Measurements from ENCODE around the gene STX16. TPM values are rescaled to one million over a fixed set of nuclear protein-coding genes. Genes with fewer than 3 reads are reported as not detected.

STX16 gene, protein sequence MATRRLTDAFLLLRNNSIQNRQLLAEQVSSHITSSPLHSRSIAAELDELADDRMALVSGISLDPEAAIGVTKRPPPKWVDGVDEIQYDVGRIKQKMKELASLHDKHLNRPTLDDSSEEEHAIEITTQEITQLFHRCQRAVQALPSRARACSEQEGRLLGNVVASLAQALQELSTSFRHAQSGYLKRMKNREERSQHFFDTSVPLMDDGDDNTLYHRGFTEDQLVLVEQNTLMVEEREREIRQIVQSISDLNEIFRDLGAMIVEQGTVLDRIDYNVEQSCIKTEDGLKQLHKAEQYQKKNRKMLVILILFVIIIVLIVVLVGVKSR
- 93.3 and 108 TPM in 2 replicates for total RNA-seq (2022)
- Bru-seq, nascent RNA, result percentile 99 among the genes with signal in this experiment
- percentile 100 among the genes with signal in this experiment for BruChase-seq, experiment 1, labeled RNA remaining after a 6-hour chase
- percentile 99 among the genes with signal in this experiment for BruChase-seq, experiment 2, labeled RNA remaining after a 2-hour chase
- long read RNA-seq, full-length matches to known transcripts, result 56 of 82 reads
- long read RNA-seq, partial matches to known transcripts, result 10 of 82 reads
- long read RNA-seq, other reads (novel, unspliced or antisense), result 16 of 82 reads

DNA sequence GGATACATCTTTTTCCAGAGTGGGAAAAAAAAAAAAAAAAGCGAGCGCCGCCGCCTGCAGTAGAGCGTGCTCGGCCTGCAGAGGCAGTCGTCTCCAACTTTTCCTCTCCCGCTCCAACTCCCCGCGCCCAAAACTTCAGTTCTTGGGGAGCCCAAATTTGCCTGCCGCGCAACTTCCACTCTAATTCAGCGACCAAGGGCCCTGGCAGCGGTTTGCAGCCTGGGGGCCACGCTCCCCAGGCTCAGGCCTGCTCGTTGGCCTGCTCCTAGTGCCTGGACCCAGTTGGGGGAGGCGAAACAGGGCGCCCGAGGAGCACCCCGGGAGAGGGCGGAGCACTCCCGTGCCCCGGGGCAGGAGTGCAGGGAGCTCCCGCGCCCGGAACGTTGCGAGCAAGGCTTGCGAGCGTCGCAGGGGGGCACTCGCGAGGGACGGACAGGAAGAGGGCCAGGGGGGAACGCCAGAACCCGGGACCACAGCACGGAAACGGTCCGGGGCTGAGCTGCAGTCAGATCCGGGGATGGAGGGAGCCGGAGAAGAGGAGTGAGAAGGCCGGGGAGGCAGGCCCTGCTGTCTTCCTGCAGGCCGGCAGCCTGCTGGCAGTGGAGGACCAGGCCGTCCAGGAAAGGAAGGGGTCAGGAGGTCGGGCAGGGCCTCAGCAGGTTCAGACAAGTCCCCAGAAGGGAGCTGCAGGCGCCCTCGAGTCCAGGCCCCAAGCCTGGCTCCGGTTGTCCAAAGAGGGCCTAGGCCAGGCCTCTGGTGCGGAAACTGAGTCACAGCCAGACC lies at the start of gene STX16:
STX16 (plus strand) TSS at position 508 of the 783 bp plus-strand sequence. CDS start 724 bp downstream, outside the sequence.
- H3K36me3 Mint-ChIP-seq (ENCODE audit: insufficient read depth, unreplicated experiment), result peaks cover 21% of the 10 kb centered on the region
- no peaks in the 10 kb centered on the region for H3K9me3 Mint-ChIP-seq (ENCODE audit: unreplicated experiment)
- TSS peak; percentile 46 for BruUV-seq (replicated peaks)
- ChIA-PET CTCF (interaction anchor here (0.6 to 2.0 kb wide), 26 partner anchors 8 to 1438 kb away, joined by 3 to 15 read pairs (median 4); partner anchors contain the start of genes GNAS, GNAS-AS1 and NPEPL1), POLR2A (interaction anchor here (0.6 to 4.9 kb wide), 52 partner anchors 9 to 1272 kb away, joined by 3 to 57 read pairs (median 4); partner anchors contain the start of genes ATP5F1E, GNAS, GNAS-AS1 and NELFCD)
- no peaks in the 10 kb centered on the region for H3K27me3 Mint-ChIP-seq (ENCODE audit: insufficient read depth, unreplicated experiment)
- TF ChIP-seq, protein P1, sequence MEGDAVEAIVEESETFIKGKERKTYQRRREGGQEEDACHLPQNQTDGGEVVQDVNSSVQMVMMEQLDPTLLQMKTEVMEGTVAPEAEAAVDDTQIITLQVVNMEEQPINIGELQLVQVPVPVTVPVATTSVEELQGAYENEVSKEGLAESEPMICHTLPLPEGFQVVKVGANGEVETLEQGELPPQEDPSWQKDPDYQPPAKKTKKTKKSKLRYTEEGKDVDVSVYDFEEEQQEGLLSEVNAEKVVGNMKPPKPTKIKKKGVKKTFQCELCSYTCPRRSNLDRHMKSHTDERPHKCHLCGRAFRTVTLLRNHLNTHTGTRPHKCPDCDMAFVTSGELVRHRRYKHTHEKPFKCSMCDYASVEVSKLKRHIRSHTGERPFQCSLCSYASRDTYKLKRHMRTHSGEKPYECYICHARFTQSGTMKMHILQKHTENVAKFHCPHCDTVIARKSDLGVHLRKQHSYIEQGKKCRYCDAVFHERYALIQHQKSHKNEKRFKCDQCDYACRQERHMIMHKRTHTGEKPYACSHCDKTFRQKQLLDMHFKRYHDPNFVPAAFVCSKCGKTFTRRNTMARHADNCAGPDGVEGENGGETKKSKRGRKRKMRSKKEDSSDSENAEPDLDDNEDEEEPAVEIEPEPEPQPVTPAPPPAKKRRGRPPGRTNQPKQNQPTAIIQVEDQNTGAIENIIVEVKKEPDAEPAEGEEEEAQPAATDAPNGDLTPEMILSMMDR (IDR thresholded peaks at IDR 0.05; ENCODE audit: unreplicated experiment), result peak; percentile 29
- intact Hi-C loops (cut with micrococcal nuclease), result loop anchor here (5.0 kb wide), 2 partner anchors 201 to 344 kb away; partner anchors contain the start of genes GNAS, GNAS-AS1 and RAB22A
- H3K4me3 Mint-ChIP-seq (ENCODE audit: unreplicated experiment), result peak within 1 kb of the TSS; percentile 96
- peaks cover 17% of the 10 kb centered on the region for H3K4me1 Mint-ChIP-seq (ENCODE audit: insufficient read depth, unreplicated experiment)
- peak; percentile 95 for DNase-seq (ENCODE audit: unreplicated experiment)
- H3K27ac Mint-ChIP-seq (ENCODE audit: low read depth, unreplicated experiment), result peak within 1 kb of the TSS; percentile 99

DNA sequence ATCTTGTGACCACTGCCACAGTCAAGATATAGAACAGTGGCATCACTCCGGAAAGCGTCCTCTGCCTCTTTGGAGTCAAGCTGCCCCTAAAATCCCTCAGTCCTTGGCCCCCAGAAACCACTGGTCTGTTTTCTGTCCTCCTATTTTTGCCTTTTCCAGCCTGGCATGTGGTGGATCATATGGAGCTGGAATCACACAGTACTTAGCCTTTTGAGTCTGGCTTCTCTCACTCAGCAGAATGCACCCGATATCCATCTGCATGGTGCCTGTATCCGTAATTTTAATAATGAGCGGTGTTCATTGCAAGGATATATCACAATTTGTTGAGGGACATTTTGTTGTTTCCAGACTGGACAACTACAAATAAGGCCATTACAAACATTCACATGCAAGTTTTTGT lies 49.0 kb upstream of the STX16 start:
- TF ChIP-seq, protein P1 (IDR thresholded peaks at IDR 0.05; ENCODE audit: unreplicated experiment), result no peak
- no peak overlapping the region for H3K4me3 Mint-ChIP-seq (ENCODE audit: unreplicated experiment)
- DNase-seq (ENCODE audit: unreplicated experiment), result no peak

DNA sequence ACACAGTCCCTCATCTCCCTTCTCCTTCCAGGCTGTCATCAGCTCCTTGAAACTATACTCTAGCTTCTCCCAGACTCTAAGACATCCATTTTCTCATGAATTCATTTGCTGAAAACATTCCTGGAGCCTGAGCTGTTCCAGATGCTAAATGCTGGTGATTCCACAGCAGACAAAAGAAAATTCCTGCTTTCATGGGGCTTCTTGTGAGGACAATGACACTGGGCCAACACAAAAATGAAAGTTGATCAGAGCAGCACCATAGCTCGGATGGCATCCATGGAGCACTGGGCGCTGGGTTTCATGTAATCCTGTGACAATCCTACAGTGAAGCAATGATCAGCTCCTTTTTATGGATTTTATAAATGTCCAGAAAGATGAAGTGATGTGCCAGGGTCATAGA lies 47.4 kb upstream of the STX16 start:
- intact Hi-C loops (cut with micrococcal nuclease), result no loop called here
- CTCF ChIA-PET, result interaction anchor here (0.8 kb wide), 1 partner anchor 15 kb away, joined by 3 read pairs; no protein-coding TSS in a partner anchor

More for the DNA sequence above, 49.0 kb upstream of the STX16 start:
- Mint-ChIP-seq H3K4me1 (ENCODE audit: insufficient read depth, unreplicated experiment) (no peaks in the 10 kb centered on the region), H3K27me3 (ENCODE audit: insufficient read depth, unreplicated experiment) (no peaks in the 10 kb centered on the region), H3K27ac (ENCODE audit: low read depth, unreplicated experiment) (no peak overlapping the region), H3K9me3 (ENCODE audit: unreplicated experiment) (no peaks in the 10 kb centered on the region), H3K36me3 (ENCODE audit: insufficient read depth, unreplicated experiment) (no peaks in the 10 kb centered on the region)
- no TSS peak for BruUV-seq (replicated peaks)
- intact Hi-C loops (cut with micrococcal nuclease), result no loop called here
- POLR2A ChIA-PET, result interaction anchor here (1.1 kb wide), 1 partner anchor 29 kb away, joined by 4 read pairs; no protein-coding TSS in a partner anchor
- CTCF ChIA-PET, result interaction anchor here (0.8 kb wide), 1 partner anchor 23 kb away, joined by 3 read pairs; no protein-coding TSS in a partner anchor

More for the DNA sequence above, 47.4 kb upstream of the STX16 start:
- Mint-ChIP-seq H3K27me3 (ENCODE audit: insufficient read depth, unreplicated experiment) (no peaks in the 10 kb centered on the region), H3K36me3 (ENCODE audit: insufficient read depth, unreplicated experiment) (no peaks in the 10 kb centered on the region), H3K27ac (ENCODE audit: low read depth, unreplicated experiment) (no peak overlapping the region), H3K4me3 (ENCODE audit: unreplicated experiment) (no peak overlapping the region), H3K4me1 (ENCODE audit: insufficient read depth, unreplicated experiment) (no peaks in the 10 kb centered on the region), H3K9me3 (ENCODE audit: unreplicated experiment) (no peaks in the 10 kb centered on the region)
- TF ChIP-seq, protein P1 (IDR thresholded peaks at IDR 0.05; ENCODE audit: unreplicated experiment), result no peak
- DNase-seq (ENCODE audit: unreplicated experiment), result no peak
- POLR2A ChIA-PET, result no interaction called here
- no TSS peak for BruUV-seq (replicated peaks)

All from MCF 10A (cell line).